Smooth muscle cell (in vitro differentiated cells): ENCODE measurements around the gene PRR15. TPM values are rescaled to one million over a fixed set of nuclear protein-coding genes. Genes with fewer than 3 reads are reported as not detected.

Experiments used
- DNase-seq: peaks from one replicate; lab custom pipeline; 2025; ENCODE audit not compliant: unreplicated experiment; lab: John Stamatoyannopoulos, UW
- H2AFZ ChIP-seq: fragments of 200-600 bp; sonication (generic); 2 replicates; pipeline ENCODE4 v1.6.0; 2016; ENCODE audit warnings: antibody characterized with exemption, low read depth, mild to moderate bottlenecking
- H3F3A ChIP-seq: fragments of 200-600 bp; sonication (generic); 2 replicates; pipeline ENCODE4 v1.6.0; 2017; ENCODE audit warnings: antibody characterized with exemption, low read depth
- H3K27ac ChIP-seq: fragments of 200-600 bp; sonication (generic); 2 replicates; pipeline ENCODE4 v1.5.1; 2016; ENCODE audit warnings: low read depth, mild to moderate bottlenecking
- H3K27me3 ChIP-seq: fragments of 200-600 bp; sonication (generic); 2 replicates; pipeline ENCODE4 v1.6.1; 2016; ENCODE audit warnings: low read depth, mild to moderate bottlenecking
- H3K36me3 ChIP-seq: fragments of 200-600 bp; sonication (generic); 2 replicates; pipeline ENCODE4 v1.5.1; 2016; ENCODE audit warnings: low read depth
- H3K4me1 ChIP-seq: fragments of 200-600 bp; sonication (generic); 2 replicates; pipeline ENCODE4 v1.5.1; 2016; ENCODE audit warnings: low read depth
- H3K4me2 ChIP-seq: fragments of 200-600 bp; sonication (generic); 2 replicates; pipeline ENCODE4 v1.6.0; 2016; ENCODE audit warnings: mild to moderate bottlenecking
- H3K4me3 ChIP-seq: fragments of 200-600 bp; sonication (generic); 2 replicates; pipeline ENCODE4 v1.5.1; 2016; ENCODE audit warnings: mild to moderate bottlenecking
- H3K79me2 ChIP-seq: fragments of 200-600 bp; sonication (generic); 2 replicates; pipeline ENCODE4 v1.6.0; 2016; ENCODE audit warnings: low read depth, mild to moderate bottlenecking
- H3K9ac ChIP-seq: fragments of 200-600 bp; sonication (generic); 2 replicates; pipeline ENCODE4 v1.6.0; 2016; ENCODE audit warnings: low read depth
- H3K9me3 ChIP-seq: fragments of 200-600 bp; sonication (generic); replicated peaks from 2 replicates; pipeline ENCODE4 v1.5.1; 2016; ENCODE audit warnings: low read depth
- H4K20me1 ChIP-seq: fragments of 200-600 bp; sonication (generic); 2 replicates; pipeline ENCODE4 v1.6.0; 2016; ENCODE audit warnings: low read depth
- CTCF ChIP-seq: fragments of 200-600 bp; sonication (generic); IDR thresholded peaks from 2 replicates; pipeline ENCODE4 v1.5.1; 2017; ENCODE audit warnings: borderline replicate concordance, mild to moderate bottlenecking, antibody characterized with exemption; ENCODE audit not compliant: insufficient read depth, poor library complexity, severe bottlenecking
- WGBS: methylation state at CpG from one replicate; pipeline ENCODE4 v1.1.7; 2016; ENCODE audit warnings: low lambda C conversion rate; 5-methylcytosine and 5-hydroxymethylcytosine counted together
- polyA plus RNA-seq: library from polyadenylated mRNA; unstranded; fragments of >200 nt; fragmentation: Nextera tagmentation; extraction: Ambion mirVana; gene quantifications from 2 replicates; pipeline ENCODE4 v1.2.1, GENCODE V29; 2016
- total RNA-seq: library from RNA; depleted of rRNA; stranded (reverse); fragments of >200 nt; gene quantifications from 2 replicates; pipeline ENCODE4 v1.2.3, GENCODE V29; 2014

PRR15 gene
- total and polyA plus RNA-seq, 2 experiments from 2014 or later = 0.96 to 3.8 TPM

GRCh38 chr7:29607889-29608288 is 44.3 kb downstream of the PRR15 start:
- WGBS = 40% methylated on average over 4 of the region's 4 CpGs
- Histone ChIP-seq H3K4me3 (no peak overlapping the region), H3K9ac (no peak overlapping the region), H3K79me2 (no peaks in the 10 kb centered on the region), H3K27ac (peak overlapping the region; percentile 18), H4K20me1 (no peaks in the 10 kb centered on the region), H3K27me3 (no peaks in the 10 kb centered on the region), H3K9me3 (no peaks in the 10 kb centered on the region), H2AFZ (no peak overlapping the region), H3K4me2 (no peak overlapping the region), H3F3A (no peaks in the 10 kb centered on the region), H3K4me1 (peaks cover 2% of the 10 kb centered on the region), H3K36me3 (no peaks in the 10 kb centered on the region)
- TF ChIP-seq CTCF = no peak
- no peak for DNase-seq

- no peaks in the 10 kb centered on the region for H3K79me2 ChIP-seq
- H3K4me2 ChIP-seq = no peak overlapping the region
- H3K27ac ChIP-seq = no peak overlapping the region
- DNase-seq = no peak
- no peaks in the 10 kb centered on the region for H3K36me3 ChIP-seq
- H4K20me1 ChIP-seq = no peaks in the 10 kb centered on the region
- no peaks in the 10 kb centered on the region for H3K27me3 ChIP-seq
- no peaks in the 10 kb centered on the region for H3F3A ChIP-seq
- 45% methylated on average over 15 of the region's 15 CpGs for WGBS
- TF ChIP-seq CTCF = peak; percentile 72
- no peak overlapping the region for H3K9ac ChIP-seq
- H2AFZ ChIP-seq = no peak overlapping the region
- H3K4me3 ChIP-seq = no peak overlapping the region
- H3K4me1 ChIP-seq = peaks cover 3% of the 10 kb centered on the region
- H3K9me3 ChIP-seq = no peaks in the 10 kb centered on the region
Observed at GRCh38 chr7:29609162-29610037, 45.8 kb downstream of the PRR15 start.

GRCh38 chr7:29610086-29610485 is 46.5 kb downstream of the PRR15 start:
- no peak overlapping the region for H3K27ac ChIP-seq
- H3K36me3 ChIP-seq = no peaks in the 10 kb centered on the region
- H3K9ac ChIP-seq = no peak overlapping the region
- no peaks in the 10 kb centered on the region for H3K9me3 ChIP-seq
- WGBS = 32% methylated on average over 2 of the region's 2 CpGs
- TF ChIP-seq CTCF = peak; percentile 2
- no peak overlapping the region for H3K4me3 ChIP-seq
- no peak overlapping the region for H3K4me2 ChIP-seq
- H4K20me1 ChIP-seq = no peaks in the 10 kb centered on the region
- no peak overlapping the region for H2AFZ ChIP-seq
- peaks cover 3% of the 10 kb centered on the region for H3K4me1 ChIP-seq
- H3K27me3 ChIP-seq = no peaks in the 10 kb centered on the region
- H3F3A ChIP-seq = no peaks in the 10 kb centered on the region
- DNase-seq = no peak
- no peaks in the 10 kb centered on the region for H3K79me2 ChIP-seq
